Esophagus (tissue), 2 donors: ENCODE measurements around the gene CTRL. TPM values are rescaled to one million over a fixed set of nuclear protein-coding genes. Genes with fewer than 3 reads are reported as not detected.
A peak's percentile ranks its signal among the peaks of the same experiment; 100 is the strongest.
"Not testable (repeated sequence)": the region's sequence is repeated elsewhere in the genome, so short reads cannot be mapped to it uniquely, and the experiment has no call there.

ENCODE experiments used
- H3K27ac ChIP-seq, 2 donors: one replicate each; pipeline ENCODE4 v1.5.1; 2013; ENCODE audit warnings: low read depth in 2 of 2, mild to moderate bottlenecking in 2 of 2, inconsistent platforms in 1 of 2, low read length in 1 of 2, moderate library complexity in 1 of 2
- H3K27me3 ChIP-seq, 2 donors: one replicate each; pipeline ENCODE4 v1.6.1; 2013; ENCODE audit warnings: low read length in 2 of 2, control low read depth in 1 of 2, mild to moderate bottlenecking in 1 of 2; ENCODE audit not compliant: insufficient read depth in 2 of 2, control insufficient read depth in 1 of 2
- H3K36me3 ChIP-seq, 2 donors: one replicate each; pipeline ENCODE4 v1.6.1; 2013; ENCODE audit warnings: low read length in 1 of 2; ENCODE audit not compliant: control insufficient read depth in 2 of 2, insufficient read depth in 2 of 2
- H3K4me1 ChIP-seq, 2 donors: one replicate each; pipeline ENCODE4 v1.6.1; 2013; ENCODE audit warnings: low read length in 1 of 2; ENCODE audit not compliant: control insufficient read depth in 2 of 2, insufficient read depth in 2 of 2
- H3K4me3 ChIP-seq, 2 donors: one replicate each; pipeline ENCODE4 v1.5.1; 2013; ENCODE audit warnings: low read length in 2 of 2, mild to moderate bottlenecking in 2 of 2, low read depth in 1 of 2, moderate library complexity in 1 of 2
- H3K9me3 ChIP-seq, 2 donors: one replicate each; pipeline ENCODE4 v1.6.1; 2013; ENCODE audit warnings: mild to moderate bottlenecking in 2 of 2, low read depth in 1 of 2, low read length in 1 of 2, moderate library complexity in 1 of 2; ENCODE audit not compliant: control insufficient read depth in 2 of 2, insufficient read depth in 1 of 2
- WGBS, 2 donors: extraction: QIAGEN DNeasy Blood & Tissue Kit; methylation state at CpG; one replicate each; pipeline ENCODE4 v1.1.7; 2013; 5-methylcytosine and 5-hydroxymethylcytosine counted together
- polyA plus RNA-seq, 2 donors: library from polyadenylated mRNA; stranded (reverse); fragments of 200-250 nt; gene quantifications; one replicate each; pipeline ENCODE4 v1.2.3, GENCODE V29; 2013
- donor health status: healthy with polysubstance abuse.
- donor health status: Bipolar disorder and iron deficiency.

The CTRL gene
- polyA plus RNA-seq, 2 donors: 0.41 to 0.77 TPM

DNA sequence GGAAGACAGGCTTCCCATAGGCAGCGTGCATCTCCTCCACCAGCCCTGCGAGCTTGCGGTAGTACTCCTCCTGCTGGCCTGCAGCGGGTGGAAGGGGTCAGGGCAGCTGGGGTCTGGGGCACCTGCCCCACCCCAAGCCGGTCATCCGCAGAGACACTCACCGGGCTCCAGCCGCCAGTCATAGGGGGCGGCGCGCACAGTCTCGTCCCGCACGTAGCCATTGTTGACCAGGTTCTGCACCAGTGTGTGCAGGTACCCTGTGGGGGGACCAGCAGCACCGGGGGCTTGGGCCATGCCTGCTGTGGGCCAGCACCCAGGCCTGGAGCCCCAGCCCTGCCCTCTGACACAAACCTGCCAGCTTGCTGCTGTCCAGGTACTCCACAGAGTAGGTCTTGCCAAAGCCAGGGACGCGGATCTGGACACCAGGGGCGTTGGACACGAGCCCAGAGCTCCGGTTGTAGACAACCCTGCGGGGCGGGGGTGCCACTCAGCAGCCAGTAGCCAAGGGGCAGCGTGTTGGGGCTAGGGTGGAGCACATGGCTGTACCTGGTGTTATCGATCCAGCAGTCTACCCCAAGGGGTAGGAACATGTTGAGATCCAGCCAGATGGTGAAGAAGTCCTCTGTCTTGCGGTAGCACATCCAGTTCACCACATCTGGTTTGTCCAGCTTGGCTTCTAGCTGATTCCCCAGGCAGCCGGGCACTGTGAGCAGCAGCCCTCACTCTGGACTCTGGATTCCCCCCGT, 11.0 kb upstream of the CTRL start:
- WGBS, 2 donors: 75 to 76% methylated on average over 27 of the region's 27 CpGs
- peaks cover 5 to 37% of the 10 kb centered on the region in 2 donors for H3K36me3 ChIP-seq
- H3K9me3 ChIP-seq: no peaks in the 10 kb centered on the region
- no peak overlapping the region for H3K4me3 ChIP-seq
- H3K27me3 ChIP-seq: no peaks in the 10 kb centered on the region
- H3K27ac ChIP-seq: no peak overlapping the region
- H3K4me1 ChIP-seq: peaks cover 0 to 3% of the 10 kb centered on the region in 2 donors

DNA sequence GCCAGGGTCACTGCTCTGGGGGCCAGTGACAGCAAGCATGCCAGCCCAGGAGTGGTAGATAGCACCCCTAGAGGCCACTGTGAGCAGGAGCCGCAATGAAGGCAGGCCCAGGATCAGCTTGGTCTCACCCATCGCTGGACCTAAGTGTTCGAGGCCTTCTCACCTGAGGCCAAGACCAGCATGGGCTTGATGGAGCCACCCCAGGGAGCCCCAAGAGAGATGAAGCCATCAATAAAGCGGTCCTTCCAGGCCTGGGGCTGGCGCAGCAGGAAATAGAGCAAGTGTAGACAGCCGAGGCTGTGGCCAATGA, 10.5 kb upstream of the CTRL start:
- WGBS, 2 donors: 77 to 78% methylated on average over 6 of the region's 6 CpGs
- H3K4me1 ChIP-seq: peaks cover 0 to 5% of the 10 kb centered on the region in 2 donors
- no peak overlapping the region for H3K27ac ChIP-seq

DNA sequence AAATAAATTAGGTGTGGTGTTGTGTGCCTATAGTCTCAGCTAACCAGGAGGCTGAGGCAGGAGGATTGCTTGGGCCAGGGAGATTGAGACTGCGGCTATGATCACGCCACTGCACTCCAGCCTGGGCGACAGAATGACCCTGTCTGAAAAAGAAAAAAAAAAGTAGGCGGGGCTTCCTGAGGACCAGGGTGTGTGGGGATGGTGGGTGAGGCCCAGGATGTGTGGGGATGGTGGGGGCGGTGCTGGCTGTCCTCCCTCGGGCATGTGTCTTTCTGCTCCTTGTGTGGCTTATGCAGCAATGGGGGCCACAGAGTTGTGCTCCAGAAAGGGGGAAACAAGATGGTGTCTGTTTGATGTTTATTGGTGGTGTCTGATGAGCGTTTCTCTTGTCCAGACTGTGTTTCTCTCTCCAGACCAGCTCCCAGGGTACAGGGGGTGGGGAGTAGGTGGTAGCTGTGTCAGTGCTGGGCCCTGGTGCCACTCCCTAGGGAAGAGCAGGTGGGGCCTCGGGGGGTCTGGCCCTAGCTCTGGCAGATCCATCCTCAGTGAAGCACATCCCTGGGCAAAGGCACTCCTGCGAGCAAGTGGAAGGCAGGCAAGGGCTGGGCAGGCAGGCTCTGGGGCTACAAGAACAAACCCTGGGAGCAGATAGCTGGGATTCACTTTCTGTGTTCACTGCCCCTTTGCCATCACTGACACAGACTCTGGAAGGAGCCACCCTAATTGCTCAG, 10.0 kb upstream of the CTRL start:
- Histone ChIP-seq H3K4me3 (no peak overlapping the region), H3K27me3 (no peaks in the 10 kb centered on the region), H3K36me3 (peaks cover 5 to 27% of the 10 kb centered on the region in 2 donors), H3K27ac (no peak overlapping the region), H3K4me1 (peaks cover 0 to 8% of the 10 kb centered on the region in 2 donors), H3K9me3 (no peaks in the 10 kb centered on the region)
- WGBS, 2 donors: 77 to 79% methylated on average over 9 of the region's 9 CpGs

More for the DNA sequence above, 10.5 kb upstream of the CTRL start:
- Histone ChIP-seq H3K9me3 (no peaks in the 10 kb centered on the region), H3K36me3 (peaks cover 5 to 31% of the 10 kb centered on the region in 2 donors), H3K4me3 (no peak overlapping the region), H3K27me3 (no peaks in the 10 kb centered on the region)

DNA sequence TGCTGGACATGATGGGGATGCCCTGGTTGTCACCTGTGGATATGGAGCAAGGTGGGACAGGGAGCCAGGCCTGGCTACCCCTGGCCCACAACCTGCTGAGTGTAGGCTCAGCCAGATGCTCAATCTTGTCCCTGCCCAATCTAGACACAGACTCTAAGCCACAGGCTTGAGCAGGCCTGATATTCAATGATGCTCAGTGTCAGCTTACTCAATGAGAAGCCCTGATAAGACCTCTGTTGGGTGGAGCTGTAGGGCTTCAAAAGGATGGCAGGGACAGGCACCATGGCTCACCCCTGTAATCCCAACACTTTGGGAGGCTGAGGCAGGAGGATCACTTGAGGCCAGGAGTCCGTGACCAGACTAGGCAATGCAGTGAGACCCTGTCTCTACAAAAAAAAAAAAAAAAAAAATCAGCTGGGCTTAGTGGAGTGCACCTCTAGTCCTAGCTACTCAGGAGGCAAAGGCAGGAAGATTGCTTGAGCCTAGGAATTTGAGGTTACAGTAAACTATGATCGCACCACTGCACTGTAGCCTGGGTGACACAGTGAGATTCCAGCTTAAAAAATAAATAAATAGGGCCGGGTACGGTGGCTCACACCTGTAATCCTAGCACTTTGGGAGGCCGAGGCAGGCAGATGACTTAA, 8.9 kb upstream of the CTRL start:
- peaks cover 0 to 8% of the 10 kb centered on the region in 2 donors for H3K4me1 ChIP-seq
- 92 to 95% methylated on average over 5 of the region's 5 CpGs for WGBS, 2 donors
- H3K4me3 ChIP-seq: no peak overlapping the region
- no peaks in the 10 kb centered on the region for H3K9me3 ChIP-seq
- H3K27ac ChIP-seq: peak overlapping the region in 1 of 2 donors; percentile 5
- peaks cover 0 to 18% of the 10 kb centered on the region in 2 donors for H3K36me3 ChIP-seq
- H3K27me3 ChIP-seq: no peaks in the 10 kb centered on the region

DNA sequence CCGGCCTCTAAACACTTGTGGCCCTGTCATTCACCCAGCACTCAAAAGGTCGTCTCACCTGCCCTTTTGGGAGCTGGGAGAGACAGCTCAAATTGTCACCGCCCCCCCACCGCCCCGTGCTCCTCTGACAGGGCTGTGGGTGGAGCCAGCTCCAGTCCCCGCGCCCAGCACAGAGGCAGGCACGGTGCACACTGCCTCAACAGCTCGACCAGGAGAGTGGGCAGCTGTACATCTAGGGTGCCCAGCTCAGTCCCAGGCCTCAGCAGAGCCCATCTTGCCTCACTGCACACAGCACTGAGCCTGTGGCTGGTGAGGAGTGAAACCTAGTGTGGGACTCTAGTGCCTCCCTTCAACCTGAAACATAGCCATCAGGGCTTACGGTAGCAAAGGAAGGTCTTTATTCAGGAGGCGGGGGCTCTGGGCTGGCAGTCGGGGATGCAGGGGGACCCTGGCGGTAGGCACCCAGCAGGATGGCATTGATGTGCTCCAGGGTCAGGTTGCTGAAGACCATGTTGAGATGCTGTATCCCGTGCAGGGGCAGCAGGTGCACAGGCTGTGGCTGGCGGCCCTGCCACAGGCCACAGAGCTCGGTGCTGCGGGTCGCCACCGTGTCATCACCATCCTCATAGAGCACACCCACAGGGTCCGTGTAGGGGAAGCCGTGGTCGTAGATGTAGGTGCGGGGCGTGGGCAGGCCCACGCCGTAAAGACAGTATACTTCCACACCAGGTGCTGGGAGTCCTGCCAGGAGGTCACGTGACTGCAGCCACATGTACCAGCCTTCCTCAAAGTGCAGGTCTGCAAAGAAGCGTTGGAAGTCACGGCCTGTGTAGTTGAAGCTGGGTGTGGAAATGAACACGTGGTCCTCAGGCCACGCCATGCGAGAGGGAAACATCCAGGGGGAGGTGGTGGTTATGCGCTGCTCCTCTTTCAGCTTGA, 8.1 kb upstream of the CTRL start:
- Histone ChIP-seq H3K4me1 (peaks cover 1 to 14% of the 10 kb centered on the region in 2 donors), H3K9me3 (no peaks in the 10 kb centered on the region), H3K36me3 (peaks cover 0 to 13% of the 10 kb centered on the region in 2 donors), H3K27me3 (no peaks in the 10 kb centered on the region), H3K4me3 (no peak overlapping the region), H3K27ac (peak overlapping the region in 1 of 2 donors; percentile 5)
- 70 to 72% methylated on average over 33 of the region's 33 CpGs for whole genome bisulfite sequencing, 2 donors

DNA sequence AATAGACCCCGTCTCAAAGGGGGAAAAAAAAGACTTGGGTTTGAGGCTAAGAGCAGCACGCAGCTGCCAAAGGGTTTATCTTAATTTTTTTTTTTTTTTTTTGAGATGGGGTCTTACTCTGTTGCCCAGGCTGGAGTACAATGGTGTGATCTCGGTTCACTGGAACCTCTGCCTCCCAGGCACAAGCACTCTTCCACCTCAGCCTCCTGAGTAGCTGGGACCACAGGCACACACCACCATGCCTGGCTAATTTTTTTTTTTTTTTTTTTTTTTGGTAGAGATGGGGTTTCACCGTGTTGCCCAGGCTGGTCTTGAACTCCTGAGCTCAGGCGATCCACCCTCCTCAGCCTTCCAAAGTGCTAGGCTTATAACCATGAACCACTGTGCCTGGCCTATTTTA, 6.1 kb upstream of the CTRL start:
- not testable (repeated sequence) for H3K9me3 ChIP-seq, H3K27me3 ChIP-seq, H3K4me3 ChIP-seq, H3K27ac ChIP-seq
- WGBS, 2 donors: 91 to 94% methylated on average over 4 to 5 of the region's 5 CpGs
- Histone ChIP-seq H3K4me1 (peaks cover 3 to 18% of the 10 kb centered on the region in 2 donors), H3K36me3 (peaks cover 0 to 16% of the 10 kb centered on the region in 2 donors)

DNA sequence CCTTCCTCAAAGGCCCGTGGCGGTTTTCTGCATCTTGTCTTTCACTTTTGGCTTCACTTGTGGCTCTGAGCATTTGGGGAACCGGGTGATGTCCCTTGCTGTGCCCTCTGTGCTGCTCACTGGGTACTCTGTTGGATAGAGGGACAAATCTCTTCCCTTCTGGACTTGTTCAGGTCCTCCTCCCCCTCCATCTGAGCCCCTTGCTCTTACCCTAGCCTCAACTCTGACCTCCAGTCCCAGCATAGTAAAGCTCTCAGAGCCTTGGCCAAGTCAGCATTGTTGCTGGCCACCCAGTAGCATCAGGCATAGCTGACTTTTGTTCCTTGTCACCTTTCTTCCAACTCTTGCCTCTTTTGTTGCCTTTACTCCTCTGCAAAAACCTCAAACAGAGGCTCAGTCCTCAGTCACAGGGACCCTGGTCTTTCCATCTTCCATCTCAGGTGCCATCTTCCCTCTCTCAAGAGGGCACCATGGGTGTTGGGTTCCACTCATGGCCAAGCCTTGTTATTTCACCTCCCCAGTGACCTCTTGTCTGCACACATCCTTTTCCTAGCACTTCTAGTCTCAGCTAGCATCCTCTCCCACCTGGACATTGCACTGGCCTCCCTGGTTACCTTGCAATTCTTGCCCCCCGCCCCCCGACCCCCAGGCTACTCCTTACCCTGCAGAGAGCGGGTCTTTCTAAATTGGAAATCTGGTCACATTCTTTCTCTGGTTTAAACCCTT, 5.4 kb upstream of the CTRL start:
- H3K4me1 ChIP-seq: peaks cover 3 to 18% of the 10 kb centered on the region in 2 donors
- H3K4me3 ChIP-seq: peak overlapping the region; percentile 70 to 95
- 42 to 46% methylated on average over 6 of the region's 6 CpGs for WGBS, 2 donors
- no peaks in the 10 kb centered on the region for H3K9me3 ChIP-seq
- peaks cover 0 to 16% of the 10 kb centered on the region in 2 donors for H3K36me3 ChIP-seq
- H3K27ac ChIP-seq: peak overlapping the region; percentile 94 to 97
- no peaks in the 10 kb centered on the region for H3K27me3 ChIP-seq

DNA sequence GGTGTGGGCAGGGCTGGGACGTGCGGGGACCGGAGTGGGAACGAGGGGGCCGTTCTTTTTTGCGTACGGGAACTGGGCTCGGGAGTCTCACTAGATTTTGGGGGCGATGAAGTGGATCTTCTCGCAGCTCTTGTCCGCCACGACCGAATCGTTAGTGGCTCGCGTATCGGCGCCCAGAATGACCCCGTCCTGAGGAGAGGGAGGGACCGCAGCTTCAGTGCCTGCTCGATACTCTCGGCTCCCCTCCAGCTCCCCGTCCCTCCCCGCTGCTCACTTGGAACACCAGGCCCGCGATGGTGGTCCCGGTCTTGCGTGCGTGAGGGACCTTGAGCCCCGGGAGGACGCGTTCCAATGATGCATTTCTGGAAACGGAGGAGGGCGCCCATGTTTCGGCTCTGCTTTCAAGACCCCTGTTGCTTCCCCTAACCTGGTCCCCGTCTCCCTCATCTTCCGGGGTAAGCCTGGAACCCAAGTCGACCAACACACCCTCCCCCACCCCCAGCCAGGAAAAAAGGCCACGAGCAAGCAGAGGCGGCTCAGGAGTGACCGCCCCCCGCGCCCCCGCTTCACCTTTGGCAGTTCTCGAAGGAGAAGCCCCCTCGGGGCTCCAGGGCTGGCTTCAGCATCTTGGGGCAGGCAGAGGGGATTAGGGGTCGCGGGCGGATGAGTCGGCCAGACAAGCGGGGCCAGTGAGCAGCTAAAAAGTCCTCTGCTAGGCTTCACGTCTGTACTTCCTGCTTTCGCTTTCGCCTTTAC, 4.6 kb upstream of the CTRL start, which contains the start of gene PSMB10:
Gene PSMB10 (minus strand): TSS at position 727 of the 756 bp plus-strand sequence. CDS start 101 bp downstream, at position 626.
- Histone ChIP-seq H3K27ac (peak within 1 kb of the TSS; percentile 94 to 97), H3K9me3 (no peaks in the 10 kb centered on the region), H3K27me3 (no peaks in the 10 kb centered on the region), H3K4me3 (peak within 1 kb of the TSS; percentile 70 to 95), H3K36me3 (peaks cover 0 to 14% of the 10 kb centered on the region in 2 donors), H3K4me1 (peaks cover 3 to 18% of the 10 kb centered on the region in 2 donors)
- WGBS, 2 donors: 0 to 1% methylated on average over 51 to 54 of the region's 54 CpGs
